Osteoblast (primary cell): ENCODE results near the gene PML. TPM values are rescaled to one million over a fixed set of nuclear protein-coding genes. Genes with fewer than 3 reads are reported as not detected.
A peak's percentile ranks its signal among the peaks of the same experiment; 100 is the strongest.
"Not testable (repeated sequence)": the region's sequence is repeated elsewhere in the genome, so short reads cannot be mapped to it uniquely, and the experiment has no call there.

Experiments
- DNase-seq: peaks from one replicate; pipeline ENCODE4 v3.0.0; 2011; ENCODE audit warnings: low spot score, mixed read lengths; ENCODE audit not compliant: insufficient read length; ENCODE audit errors: missing footprints
- H2AFZ ChIP-seq: 2 replicates; pipeline ENCODE4 v1.6.0; 2011; ENCODE audit warnings: mild to moderate bottlenecking, low read length
- H3K27ac ChIP-seq: 2 replicates; pipeline ENCODE4 v1.5.1; 2011; ENCODE audit warnings: mild to moderate bottlenecking, low read depth, low read length, moderate library complexity
- H3K27me3 ChIP-seq: 2 replicates; pipeline ENCODE4 v1.6.0; 2012; ENCODE audit warnings: mild to moderate bottlenecking, control low read depth, inconsistent platforms, low read length, moderate library complexity; ENCODE audit not compliant: insufficient read depth
- H3K36me3 ChIP-seq: 2 replicates; pipeline ENCODE4 v1.5.1; 2011; ENCODE audit warnings: mild to moderate bottlenecking, low read length, control low read depth, moderate library complexity; ENCODE audit not compliant: insufficient read depth
- H3K4me1 ChIP-seq: 2 replicates; pipeline ENCODE4 v1.5.1; 2011; ENCODE audit warnings: mild to moderate bottlenecking, low read length, control low read depth, moderate library complexity; ENCODE audit not compliant: insufficient read depth
- H3K4me2 ChIP-seq: 2 replicates; pipeline ENCODE4 v1.6.0; 2011; ENCODE audit warnings: mild to moderate bottlenecking, low read length; ENCODE audit not compliant: insufficient read depth
- H3K4me3 ChIP-seq: fragments of 200-600 bp; sonication (generic); 3 replicates; pipeline ENCODE4 v1.5.1; 2012; ENCODE audit warnings: mild to moderate bottlenecking, low read length, inconsistent platforms; ENCODE audit not compliant: insufficient read depth
- H3K79me2 ChIP-seq: 2 replicates; pipeline ENCODE4 v1.6.0; 2012; ENCODE audit warnings: mild to moderate bottlenecking, low read length, control low read depth, inconsistent platforms; ENCODE audit not compliant: insufficient read depth
- H3K9me3 ChIP-seq: 2 replicates; pipeline ENCODE4 v1.5.1; 2011; ENCODE audit warnings: low read depth, low read length, control low read depth
- H4K20me1 ChIP-seq: 2 replicates; pipeline ENCODE4 v1.6.0; 2012; ENCODE audit warnings: mild to moderate bottlenecking, low read length, control low read depth; ENCODE audit not compliant: insufficient read depth
- total RNA-seq: library from RNA; depleted of rRNA; stranded (reverse); fragments of >200 nt; gene quantifications from 2 replicates; pipeline ENCODE4 v1.2.3, GENCODE V29; 2012
- TF ChIP-seq, protein P1 (sequence below): IDR thresholded peaks from 2 replicates; pipeline ENCODE4 v1.5.1; 2011; ENCODE audit warnings: mild to moderate bottlenecking, low read depth, low read length, moderate library complexity; ENCODE audit errors: extremely low read depth

The PML gene
- total RNA-seq, 1 donor, result 46.7 TPM

DNA sequence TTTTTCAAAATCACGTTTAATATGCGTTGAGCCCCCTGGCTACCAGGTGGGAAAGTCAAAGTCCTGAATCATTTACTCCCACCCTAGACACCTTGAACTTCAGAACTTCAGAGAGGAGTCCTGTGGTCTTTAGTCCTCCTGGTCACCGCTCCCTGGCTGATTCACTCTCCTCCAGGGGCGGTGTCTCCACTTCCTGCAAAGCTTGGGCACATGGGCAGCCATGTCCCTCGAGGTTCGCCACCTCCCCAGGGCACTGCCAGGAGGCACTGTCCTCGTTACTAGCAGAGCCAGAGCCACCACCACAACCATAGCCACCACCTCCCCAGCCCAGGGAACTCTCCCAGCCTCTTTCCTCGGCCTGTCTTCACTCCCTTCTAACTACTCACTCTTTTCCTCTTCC, 37.2 kb upstream of the PML start:
- Histone ChIP-seq H3K27ac (peak overlapping the region; percentile 73), H4K20me1 (no peaks in the 10 kb centered on the region), H3K4me3 (no peak overlapping the region), H3K79me2 (no peaks in the 10 kb centered on the region), H3K9me3 (no peaks in the 10 kb centered on the region), H3K4me1 (peaks cover 40% of the 10 kb centered on the region), H2AFZ (no peak overlapping the region), H3K4me2 (peak overlapping the region; percentile 25), H3K27me3 (no peaks in the 10 kb centered on the region), H3K36me3 (peaks cover 11% of the 10 kb centered on the region)
- TF ChIP-seq, protein P1, sequence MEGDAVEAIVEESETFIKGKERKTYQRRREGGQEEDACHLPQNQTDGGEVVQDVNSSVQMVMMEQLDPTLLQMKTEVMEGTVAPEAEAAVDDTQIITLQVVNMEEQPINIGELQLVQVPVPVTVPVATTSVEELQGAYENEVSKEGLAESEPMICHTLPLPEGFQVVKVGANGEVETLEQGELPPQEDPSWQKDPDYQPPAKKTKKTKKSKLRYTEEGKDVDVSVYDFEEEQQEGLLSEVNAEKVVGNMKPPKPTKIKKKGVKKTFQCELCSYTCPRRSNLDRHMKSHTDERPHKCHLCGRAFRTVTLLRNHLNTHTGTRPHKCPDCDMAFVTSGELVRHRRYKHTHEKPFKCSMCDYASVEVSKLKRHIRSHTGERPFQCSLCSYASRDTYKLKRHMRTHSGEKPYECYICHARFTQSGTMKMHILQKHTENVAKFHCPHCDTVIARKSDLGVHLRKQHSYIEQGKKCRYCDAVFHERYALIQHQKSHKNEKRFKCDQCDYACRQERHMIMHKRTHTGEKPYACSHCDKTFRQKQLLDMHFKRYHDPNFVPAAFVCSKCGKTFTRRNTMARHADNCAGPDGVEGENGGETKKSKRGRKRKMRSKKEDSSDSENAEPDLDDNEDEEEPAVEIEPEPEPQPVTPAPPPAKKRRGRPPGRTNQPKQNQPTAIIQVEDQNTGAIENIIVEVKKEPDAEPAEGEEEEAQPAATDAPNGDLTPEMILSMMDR, result no peak
- peak; percentile 63 for DNase-seq

- H2AFZ ChIP-seq, result no peak overlapping the region
- DNase-seq, result peak; percentile 11
- peak overlapping the region; percentile 73 for H3K27ac ChIP-seq
- TF ChIP-seq, protein P1, result no peak
- H3K4me3 ChIP-seq, result no peak overlapping the region
- no peaks in the 10 kb centered on the region for H3K9me3 ChIP-seq
- no peaks in the 10 kb centered on the region for H3K27me3 ChIP-seq
- no peaks in the 10 kb centered on the region for H4K20me1 ChIP-seq
- no peak overlapping the region for H3K4me2 ChIP-seq
- peaks cover 43% of the 10 kb centered on the region for H3K4me1 ChIP-seq
- H3K36me3 ChIP-seq, result peaks cover 6% of the 10 kb centered on the region
- no peaks in the 10 kb centered on the region for H3K79me2 ChIP-seq
Measured at GRCh38 chr15:73957785-73958184, 36.7 kb upstream of the PML start.

GRCh38 chr15:73959012-73959581, 35.4 kb upstream of the PML start:
- no peaks in the 10 kb centered on the region for H3K36me3 ChIP-seq
- TF ChIP-seq, protein P1, result no peak
- H3K79me2 ChIP-seq, result no peaks in the 10 kb centered on the region
- H3K4me1 ChIP-seq, result peaks cover 43% of the 10 kb centered on the region
- H3K27me3 ChIP-seq, result no peaks in the 10 kb centered on the region
- H3K27ac ChIP-seq, result no peak overlapping the region
- H3K4me2 ChIP-seq, result no peak overlapping the region
- DNase-seq, result peak; percentile 70
- no peaks in the 10 kb centered on the region for H4K20me1 ChIP-seq
- H3K4me3 ChIP-seq, result no peak overlapping the region
- no peak overlapping the region for H2AFZ ChIP-seq
- no peaks in the 10 kb centered on the region for H3K9me3 ChIP-seq

DNA sequence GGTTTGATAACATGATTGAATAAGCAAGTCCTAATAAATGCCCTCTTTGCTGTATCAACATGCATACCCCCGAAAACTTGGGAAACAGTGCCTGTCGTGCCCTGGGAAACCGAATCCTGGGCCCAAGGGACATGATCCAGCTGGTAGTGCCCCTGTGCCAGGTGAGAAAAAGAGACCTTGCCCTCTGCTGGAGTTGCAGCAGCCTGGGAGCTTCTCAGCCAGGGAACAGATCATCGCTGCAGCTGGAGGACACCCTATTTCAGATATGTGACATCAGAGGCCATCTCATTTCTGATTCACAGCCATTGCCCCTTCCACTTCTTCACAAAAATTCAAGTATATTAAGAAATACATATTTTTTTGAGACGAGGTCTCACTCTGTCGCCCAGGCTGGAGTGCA, 34.7 kb upstream of the PML start:
- Histone ChIP-seq H3K79me2 (no peaks in the 10 kb centered on the region), H3K4me2 (no peak overlapping the region), H3K27me3 (no peaks in the 10 kb centered on the region), H3K4me1 (peaks cover 44% of the 10 kb centered on the region), H3K27ac (no peak overlapping the region), H3K36me3 (no peaks in the 10 kb centered on the region), H3K9me3 (no peaks in the 10 kb centered on the region), H2AFZ (no peak overlapping the region), H3K4me3 (no peak overlapping the region), H4K20me1 (no peaks in the 10 kb centered on the region)
- DNase-seq, result no peak
- TF ChIP-seq, protein P1, result no peak

DNA sequence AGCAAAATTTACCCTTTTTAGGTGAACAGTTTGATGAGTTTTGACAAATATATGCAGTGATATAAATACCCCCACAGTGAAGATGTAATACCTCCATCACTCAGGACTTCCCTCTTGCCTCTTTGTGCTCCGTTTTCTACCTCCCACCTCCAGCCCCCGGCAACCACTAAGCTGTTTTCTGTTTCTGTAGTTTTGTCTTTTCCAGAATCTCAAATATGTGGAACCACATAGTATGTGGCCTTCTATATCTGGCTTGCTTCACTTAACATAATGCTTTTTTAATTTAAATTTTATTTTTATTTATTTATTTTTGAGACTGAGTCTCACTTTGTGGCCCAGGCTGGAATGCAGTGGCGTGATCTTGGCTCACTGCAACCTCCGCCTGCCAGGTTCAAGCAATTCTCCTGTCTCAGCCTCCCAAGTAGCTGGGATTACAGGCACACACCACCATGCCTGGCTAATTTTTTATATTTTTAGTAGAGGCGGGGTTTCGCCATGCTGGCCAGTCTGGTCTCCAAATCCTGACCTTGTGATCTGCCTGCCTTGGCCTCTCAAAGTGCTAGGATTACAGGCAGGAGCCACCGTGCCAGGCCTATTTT, 33.9 kb upstream of the PML start:
- H2AFZ ChIP-seq, H3K4me3 ChIP-seq, H3K27me3 ChIP-seq, H3K27ac ChIP-seq, H4K20me1 ChIP-seq, H3K9me3 ChIP-seq, H3K4me2 ChIP-seq, H3K36me3 ChIP-seq, DNase-seq, H3K79me2 ChIP-seq: not testable (repeated sequence)
- peaks cover 50% of the 10 kb centered on the region for H3K4me1 ChIP-seq
